NCI-H2171 treated with DMSO at 0.1 percent for 48 hours (cell line): Measurements from ENCODE around the gene NOSTRIN.
A peak's percentile ranks its signal among the peaks of the same experiment; 100 is the strongest.
"Not testable (repeated sequence)": the region's sequence is repeated elsewhere in the genome, so short reads cannot be mapped to it uniquely, and the experiment has no call there.

ENCODE experiments used
- DNase-seq: peaks from one replicate; lab custom pipeline; 2025; lab: John Stamatoyannopoulos, UW

NOSTRIN gene

GRCh38 chr2:168801961-168802858 lies at the start of gene NOSTRIN:
NOSTRIN (plus strand) TSS chr2:168802637; CDS start chr2:168802647, 10 bp downstream.
- no peak for DNase-seq

DNA sequence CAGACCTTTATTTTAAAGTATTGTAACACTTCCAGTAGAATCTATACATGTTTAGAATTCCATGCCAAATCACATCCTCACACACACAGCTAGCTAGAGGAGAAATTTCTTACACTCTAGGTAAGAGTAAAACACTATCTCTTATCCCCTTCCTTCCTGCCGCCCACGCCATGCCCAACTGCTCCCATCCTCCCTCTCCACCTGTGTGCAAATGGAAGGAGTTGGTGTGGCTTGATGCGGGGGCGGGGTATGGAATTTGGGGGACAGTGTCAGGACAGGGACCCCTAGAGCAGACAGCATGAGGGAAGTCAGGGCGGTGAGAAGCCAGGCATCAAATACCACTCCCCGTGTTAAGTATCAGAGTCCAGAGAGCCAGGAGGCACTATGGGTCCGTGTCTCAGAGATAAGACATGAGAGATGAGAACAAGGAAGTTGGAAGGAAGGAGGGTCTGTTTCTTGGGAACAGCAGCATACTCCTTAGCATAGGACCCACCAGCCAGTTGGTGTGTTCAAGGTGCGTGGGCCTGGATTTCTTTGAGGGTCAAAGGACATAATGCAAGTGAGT lies 48.6 kb upstream of the NOSTRIN start:
- DNase-seq, result no peak

DNA sequence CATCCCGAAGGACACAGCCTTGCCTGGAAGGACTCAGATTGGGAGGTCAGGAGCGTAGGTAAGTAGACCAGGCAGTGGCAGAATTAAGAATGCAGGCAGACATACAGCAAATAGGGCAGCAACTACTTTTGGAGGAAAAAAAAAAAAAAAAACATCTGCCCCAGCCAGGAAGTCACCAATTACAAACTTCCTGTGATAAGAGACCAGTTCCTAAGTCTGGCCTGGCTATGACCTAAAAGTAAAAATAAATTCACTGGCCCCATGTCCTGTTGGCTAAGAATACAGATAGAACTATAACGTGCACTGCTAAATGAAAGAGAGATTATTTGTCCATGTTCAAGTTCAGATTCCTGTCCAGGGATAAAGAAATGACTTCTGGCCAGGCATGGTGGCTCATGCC lies 45.2 kb upstream of the NOSTRIN start:
- DNase-seq, result no peak

GRCh38 chr2:168758970-168759820 lies 43.2 kb upstream of the NOSTRIN start:
- DNase-seq, result peak; percentile 64

DNA sequence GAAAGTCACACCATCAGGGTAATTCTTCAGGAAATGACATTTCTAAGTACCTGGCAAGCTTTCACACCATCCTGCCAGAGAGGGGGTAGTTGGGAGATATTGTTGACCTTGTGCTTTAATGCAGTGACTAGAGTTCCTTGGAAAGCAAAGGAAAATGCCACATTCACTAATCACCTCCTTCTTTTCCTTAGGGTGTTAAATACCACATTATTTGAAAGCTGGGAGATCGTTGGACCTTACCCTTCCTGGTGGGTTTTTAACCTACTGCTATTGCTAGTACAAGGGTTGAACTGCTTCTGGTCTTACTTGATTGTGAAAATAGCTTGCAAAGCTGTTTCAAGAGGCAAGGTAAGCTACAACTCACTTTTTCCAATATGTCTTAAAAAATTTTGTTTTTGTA lies 37.0 kb upstream of the NOSTRIN start:
- DNase-seq, result no peak

- no peak for DNase-seq
These were observed 35.8 kb upstream of the NOSTRIN start for GRCh38 chr2:168766600-168766999.

DNA sequence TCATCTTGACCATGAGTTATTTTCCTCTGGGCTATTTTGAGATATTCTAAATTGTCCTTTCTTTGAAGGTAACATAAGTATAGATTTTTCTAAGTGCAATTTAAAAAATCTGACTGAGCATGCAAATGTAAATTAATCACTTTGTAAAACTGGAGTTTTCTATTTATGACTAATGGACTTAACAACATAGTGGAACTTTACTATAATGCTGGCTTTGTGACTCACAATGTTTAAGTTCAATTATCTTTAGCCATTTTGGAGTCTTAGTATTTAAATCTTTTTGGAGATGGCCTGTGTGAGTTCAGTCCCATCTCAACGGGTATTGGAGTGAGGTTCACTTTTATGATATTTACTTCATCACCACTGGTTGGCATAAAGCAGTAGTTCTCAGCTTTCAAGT lies 35.2 kb upstream of the NOSTRIN start:
- no peak for DNase-seq

DNA sequence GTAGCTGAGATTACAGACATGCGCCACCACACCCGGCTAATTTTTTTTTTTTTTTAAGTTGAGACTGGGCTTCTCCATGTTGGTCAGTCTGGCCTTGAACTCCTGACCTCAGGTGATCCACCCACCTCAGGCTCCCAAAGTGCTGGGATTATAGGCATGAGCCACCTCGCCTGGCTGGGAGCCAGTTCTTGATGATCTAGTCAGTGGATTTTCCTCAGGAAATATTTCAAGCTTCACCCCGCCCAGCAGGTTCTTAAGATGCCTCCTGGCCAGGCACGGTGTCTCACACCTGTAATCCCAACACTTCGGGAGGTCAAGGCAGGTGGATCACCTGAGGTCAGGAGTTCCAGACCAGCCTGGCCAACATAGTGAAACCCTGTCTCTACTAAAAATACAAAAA lies 34.1 kb upstream of the NOSTRIN start:
- DNase-seq, result not testable (repeated sequence)

DNA sequence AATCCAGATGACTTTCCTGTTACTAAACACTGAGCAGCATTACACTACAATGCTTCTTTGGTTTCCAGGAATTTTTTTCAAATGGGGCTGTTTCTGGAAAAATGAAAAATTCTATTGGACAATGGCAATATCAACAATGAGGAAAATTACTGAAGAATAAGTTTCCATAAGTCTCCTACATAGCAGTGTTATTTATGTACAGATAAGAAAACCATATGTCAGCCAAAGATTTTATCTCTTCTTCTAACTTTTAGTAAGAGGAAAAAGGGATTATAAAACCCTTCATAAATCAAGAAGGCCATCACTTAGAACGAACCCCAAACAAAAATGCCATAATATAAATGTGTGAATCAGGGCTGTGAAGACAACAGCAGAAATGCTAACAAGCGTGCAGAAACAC lies 31.6 kb upstream of the NOSTRIN start:
- no peak for DNase-seq

DNA sequence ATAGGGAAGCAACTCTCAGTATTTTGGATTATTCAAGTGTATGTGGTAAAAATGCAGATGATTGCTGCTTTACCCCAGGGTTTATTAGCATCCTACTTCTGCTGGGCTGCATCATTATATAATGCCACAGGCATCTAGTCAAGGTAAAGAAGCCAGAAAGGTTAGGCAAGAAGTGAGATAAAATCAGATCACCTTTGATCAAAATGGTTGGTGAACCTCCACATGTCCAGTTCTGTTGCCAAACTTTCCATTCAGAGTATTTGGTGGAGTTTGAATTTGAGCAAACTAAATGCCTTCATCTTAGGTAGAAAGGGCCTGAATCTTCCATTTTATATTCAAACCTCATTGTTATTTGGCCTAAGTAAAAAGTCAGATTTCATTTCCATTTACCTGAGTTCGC lies 29.7 kb upstream of the NOSTRIN start:
- DNase-seq, result no peak

DNA sequence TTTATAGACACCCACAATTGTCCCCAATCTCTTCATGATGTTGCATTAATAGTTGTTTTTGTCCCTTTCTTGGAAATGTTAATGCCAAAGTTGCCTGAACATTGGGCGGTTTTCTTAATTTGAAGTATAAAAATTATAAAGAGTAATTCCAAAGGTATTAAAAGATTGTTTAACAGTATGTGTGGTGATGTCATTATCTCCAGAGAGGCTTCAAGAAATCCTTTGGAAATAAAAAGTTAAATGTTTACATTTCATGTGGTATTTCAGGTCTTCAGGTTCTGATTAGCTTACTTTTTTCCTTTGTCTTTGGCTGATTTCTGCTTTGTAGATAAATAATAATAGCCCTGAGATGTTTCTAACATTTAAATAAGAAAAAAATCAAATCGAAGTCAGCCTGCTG lies 29.3 kb upstream of the NOSTRIN start:
- no peak for DNase-seq

GRCh38 chr2:168773719-168774521 lies 28.5 kb upstream of the NOSTRIN start:
- DNase-seq, result peak; percentile 38

GRCh38 chr2:168775837-168776236 lies 26.6 kb upstream of the NOSTRIN start:
- no peak for DNase-seq

- DNase-seq, result no peak
These were observed 21.8 kb upstream of the NOSTRIN start for GRCh38 chr2:168780669-168781071.

DNA sequence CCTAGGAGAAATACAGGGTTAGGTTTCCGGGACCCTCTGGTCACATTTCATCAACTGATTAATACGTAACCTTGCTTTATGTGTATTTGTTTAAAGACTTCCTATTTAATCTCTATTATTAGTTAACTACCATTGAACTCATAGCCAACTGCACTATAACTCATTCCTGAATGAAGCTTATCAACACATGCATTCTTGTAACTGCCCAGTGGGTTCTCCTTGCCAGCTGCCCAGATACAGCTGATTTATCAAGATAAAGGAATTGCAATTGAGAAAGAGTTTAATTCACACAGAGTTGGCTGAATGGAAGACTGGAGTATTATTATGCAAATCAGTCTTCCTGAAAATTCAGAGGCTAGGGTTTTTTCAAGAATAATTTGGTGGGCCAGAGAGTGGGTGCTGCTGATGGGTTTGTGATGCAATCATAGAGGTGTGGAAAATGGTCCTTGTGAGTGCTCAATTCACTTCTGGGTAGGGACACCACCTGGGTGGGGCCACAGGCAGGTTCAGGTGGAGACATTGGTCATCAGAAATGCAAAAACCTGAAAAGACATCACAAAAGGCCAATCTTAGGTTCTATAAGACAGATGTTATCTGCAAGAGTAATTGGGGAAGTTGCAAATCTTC lies 21.1 kb upstream of the NOSTRIN start:
- DNase-seq, result no peak

DNA sequence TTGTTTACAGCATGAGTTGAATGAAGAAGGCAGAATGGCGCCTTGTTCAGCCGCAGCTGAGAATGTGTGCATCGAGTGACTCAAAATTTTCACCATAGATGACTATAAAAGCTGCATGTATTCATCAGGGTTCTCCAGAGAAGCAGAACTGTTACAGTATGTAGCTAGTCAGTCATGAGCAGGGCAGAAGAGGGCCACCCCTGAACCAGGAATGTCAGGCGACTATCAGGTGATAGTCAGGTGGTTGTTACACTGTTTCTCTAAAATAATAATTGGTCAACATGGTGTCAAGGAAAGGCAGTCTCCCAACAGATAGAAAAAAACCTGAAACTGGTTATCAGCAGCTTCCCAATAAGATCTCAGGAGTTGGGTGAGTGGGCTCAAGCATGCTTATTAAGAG lies 20.2 kb upstream of the NOSTRIN start:
- DNase-seq, result no peak

- no peak for DNase-seq
These were observed 17.4 kb upstream of the NOSTRIN start for GRCh38 chr2:168784993-168785392.

- DNase-seq, result no peak
These were observed 15.2 kb upstream of the NOSTRIN start for GRCh38 chr2:168787098-168787781.

DNA sequence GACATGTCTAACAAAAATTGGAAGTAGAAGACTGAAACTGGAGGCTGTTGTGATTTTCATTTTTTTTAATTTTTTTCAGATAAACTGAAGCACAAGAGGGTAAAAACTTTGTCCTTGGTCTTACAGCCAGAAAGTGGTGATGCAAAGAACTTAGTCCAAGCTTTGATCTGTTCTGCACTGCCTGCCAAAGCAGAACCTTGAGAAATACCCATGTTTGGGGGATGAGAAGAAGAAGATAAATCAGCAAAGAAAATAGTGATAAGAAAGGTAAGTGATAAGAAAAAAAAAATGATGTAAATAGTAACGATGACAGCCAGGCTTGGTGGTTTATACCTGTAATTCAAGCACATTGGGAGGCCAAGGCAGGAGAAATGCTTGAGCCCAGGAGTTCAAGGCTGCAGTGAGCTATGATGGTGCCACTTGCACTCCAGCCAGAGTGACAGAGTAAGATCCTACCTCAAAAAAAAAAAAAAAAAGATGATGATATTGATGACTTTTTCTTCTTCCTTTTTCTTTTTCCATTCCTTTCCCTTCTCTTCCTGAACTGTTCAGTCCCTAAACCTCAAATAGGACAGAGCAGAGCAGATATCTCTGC lies 14.6 kb upstream of the NOSTRIN start:
- DNase-seq, result no peak

GRCh38 chr2:168789776-168790175 lies 12.7 kb upstream of the NOSTRIN start:
- no peak for DNase-seq
